ENCODE measurements around the gene DRC3. TPM values are rescaled to one million over a fixed set of nuclear protein-coding genes. Genes with fewer than 3 reads are reported as not detected.

DRC3 gene
- total RNA-seq, 1 experiment from 2014 or later: 2.4 TPM

DNA sequence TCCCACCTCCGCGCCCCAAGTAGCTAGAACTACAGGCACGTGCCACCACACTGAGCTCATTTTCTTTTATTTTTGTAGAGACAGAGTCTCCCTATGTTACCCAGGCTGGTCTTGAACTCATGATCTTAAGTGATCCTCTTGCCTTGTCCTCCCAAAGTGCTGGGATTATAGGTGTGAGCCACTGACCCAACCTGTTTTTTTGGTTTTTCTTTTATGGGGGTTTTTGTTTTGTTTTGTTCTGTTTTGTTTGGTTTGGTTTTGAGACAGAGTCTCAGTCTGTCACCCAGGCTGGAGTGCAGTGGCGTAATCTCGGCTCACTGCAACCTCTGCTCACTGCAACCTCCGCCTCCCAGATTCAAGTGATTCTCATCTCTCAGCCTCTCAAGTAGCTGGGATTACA lies 82.9 kb downstream of the DRC3 start:
- ChIA-PET POLR2A (no interaction called here), CTCF (no interaction called here), RAD21 (ENCODE audit: low non-redundant PET in 1 of 2, low total read pairs in 2 of 2, uncharacterized antibody in 2 of 2, unreplicated experiment in 2 of 2) (no interaction called here)
- Histone ChIP-seq H3K4me3 (replicated peaks in 1 of 2; ENCODE audit: low read depth in 1 of 2, low read length in 2 of 2) (no peak overlapping the region), H3K4me2 (ENCODE audit: low read length) (no peak overlapping the region), H4K20me1 (ENCODE audit: insufficient read depth) (no peaks in the 10 kb centered on the region), H3K27me3 (ENCODE audit: insufficient read depth, low read length) (no peaks in the 10 kb centered on the region), H3K36me3 (ENCODE audit: control insufficient read depth in 1 of 2, insufficient read depth in 2 of 2, low read length in 2 of 2) (peaks cover 13 to 14% of the 10 kb centered on the region in 2 experiments; a peak in 3 of 4 replicates), H3K79me2 (ENCODE audit: insufficient read depth, low read length) (no peaks in the 10 kb centered on the region), H3K9me3 (ENCODE audit: control insufficient read depth in 1 of 2, insufficient read depth in 1 of 2, low read depth in 1 of 2, low read length in 2 of 2) (no peaks in the 10 kb centered on the region), H3K9ac (ENCODE audit: low read length) (no peak overlapping the region), H2AFZ (ENCODE audit: low read depth, low read length, poor library complexity, severe bottlenecking) (no peak overlapping the region), H3K27ac (ENCODE audit: low read depth, low read length) (no peak overlapping the region), H3K4me1 (ENCODE audit: control insufficient read depth in 1 of 2, insufficient read depth in 2 of 2, low read length in 2 of 2) (no peaks in the 10 kb centered on the region), H3K9me2 (ENCODE audit: insufficient read depth) (no peaks in the 10 kb centered on the region)
- DNase-seq (ENCODE audit: low read depth, low spot score) (no peak), ATAC-seq (no peak)
- no peak for TF ChIP-seq TCF7L2 (IDR thresholded peaks at IDR 0.05; ENCODE audit: borderline replicate concordance, extremely low read depth, insufficient read depth, insufficient read length)
- TF ChIP-seq ELF1 (IDR thresholded peaks at IDR 0.05; ENCODE audit: borderline replicate concordance, low read depth): no peak
- TF ChIP-seq SP1 (IDR thresholded peaks at IDR 0.05; ENCODE audit: low read depth): no peak
- no peak for TF ChIP-seq MAX (IDR thresholded peaks at IDR 0.05)
- TF ChIP-seq CBX3 (IDR thresholded peaks at IDR 0.05; ENCODE audit: low read depth): no peak
- no peak for TF ChIP-seq EZH2 (IDR thresholded peaks at IDR 0.05)
- TF ChIP-seq SIN3A (IDR thresholded peaks at IDR 0.05; ENCODE audit: low read depth): no peak
- intact Hi-C loops (cut with micrococcal nuclease): no loop called here
- no TSS peak for BruUV-seq (replicated peaks)

DNA sequence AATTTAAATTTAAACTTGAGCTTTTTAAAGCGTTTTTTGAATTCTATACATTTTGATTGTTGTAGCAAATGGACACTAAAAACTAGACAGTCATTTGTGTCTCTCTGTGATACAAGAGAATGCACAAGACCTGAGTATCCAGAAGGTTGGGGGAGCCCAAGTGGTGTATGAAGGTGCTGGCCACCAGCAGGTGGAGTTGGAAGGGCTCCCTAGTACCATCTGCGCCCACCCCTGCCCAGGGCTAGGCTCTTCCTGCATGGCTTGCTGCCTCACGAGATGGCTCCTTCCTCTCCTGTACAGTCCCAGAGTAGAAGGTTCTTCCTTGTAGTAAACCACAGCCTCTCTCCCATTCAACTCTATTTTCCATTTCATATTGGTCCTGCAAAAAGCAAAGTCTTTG lies 83.6 kb downstream of the DRC3 start:
- Histone ChIP-seq H3K79me2 (ENCODE audit: insufficient read depth, low read length) (no peaks in the 10 kb centered on the region), H3K4me2 (ENCODE audit: low read length) (no peak overlapping the region), H3K27me3 (ENCODE audit: insufficient read depth, low read length) (no peaks in the 10 kb centered on the region), H4K20me1 (ENCODE audit: insufficient read depth) (no peaks in the 10 kb centered on the region), H3K9ac (ENCODE audit: low read length) (no peak overlapping the region), H3K4me1 (ENCODE audit: control insufficient read depth in 1 of 2, insufficient read depth in 2 of 2, low read length in 2 of 2) (no peaks in the 10 kb centered on the region), H3K36me3 (ENCODE audit: control insufficient read depth in 1 of 2, insufficient read depth in 2 of 2, low read length in 2 of 2) (peaks cover 13 to 14% of the 10 kb centered on the region in 2 experiments; a peak in 3 of 4 replicates), H2AFZ (ENCODE audit: low read depth, low read length, poor library complexity, severe bottlenecking) (no peak overlapping the region), H3K4me3 (replicated peaks in 1 of 2; ENCODE audit: low read depth in 1 of 2, low read length in 2 of 2) (no peak overlapping the region), H3K9me3 (ENCODE audit: control insufficient read depth in 1 of 2, insufficient read depth in 1 of 2, low read depth in 1 of 2, low read length in 2 of 2) (no peaks in the 10 kb centered on the region), H3K9me2 (ENCODE audit: insufficient read depth) (no peaks in the 10 kb centered on the region), H3K27ac (ENCODE audit: low read depth, low read length) (no peak overlapping the region)
- peak; percentile 74 for ATAC-seq
- CTCF ChIA-PET: no interaction called here
- intact Hi-C loops (cut with micrococcal nuclease): no loop called here
- RAD21 ChIA-PET (ENCODE audit: low non-redundant PET in 1 of 2, low total read pairs in 2 of 2, uncharacterized antibody in 2 of 2, unreplicated experiment in 2 of 2): no interaction called here
- POLR2A ChIA-PET: no interaction called here
- BruUV-seq (replicated peaks): no TSS peak
- no peak for TF ChIP-seq SP1 (IDR thresholded peaks at IDR 0.05; ENCODE audit: low read depth)
- no peak for TF ChIP-seq POLR2A (IDR thresholded peaks at IDR 0.05; ENCODE audit: borderline replicate concordance, extremely low read depth, insufficient read depth, insufficient read length)
- TF ChIP-seq EGR1 (IDR thresholded peaks at IDR 0.05; ENCODE audit: low read depth): no peak
- no peak for TF ChIP-seq SIN3A (IDR thresholded peaks at IDR 0.05; ENCODE audit: low read depth)
- TF ChIP-seq ELF1 (IDR thresholded peaks at IDR 0.05; ENCODE audit: borderline replicate concordance, low read depth): no peak
- TF ChIP-seq, protein P1, sequence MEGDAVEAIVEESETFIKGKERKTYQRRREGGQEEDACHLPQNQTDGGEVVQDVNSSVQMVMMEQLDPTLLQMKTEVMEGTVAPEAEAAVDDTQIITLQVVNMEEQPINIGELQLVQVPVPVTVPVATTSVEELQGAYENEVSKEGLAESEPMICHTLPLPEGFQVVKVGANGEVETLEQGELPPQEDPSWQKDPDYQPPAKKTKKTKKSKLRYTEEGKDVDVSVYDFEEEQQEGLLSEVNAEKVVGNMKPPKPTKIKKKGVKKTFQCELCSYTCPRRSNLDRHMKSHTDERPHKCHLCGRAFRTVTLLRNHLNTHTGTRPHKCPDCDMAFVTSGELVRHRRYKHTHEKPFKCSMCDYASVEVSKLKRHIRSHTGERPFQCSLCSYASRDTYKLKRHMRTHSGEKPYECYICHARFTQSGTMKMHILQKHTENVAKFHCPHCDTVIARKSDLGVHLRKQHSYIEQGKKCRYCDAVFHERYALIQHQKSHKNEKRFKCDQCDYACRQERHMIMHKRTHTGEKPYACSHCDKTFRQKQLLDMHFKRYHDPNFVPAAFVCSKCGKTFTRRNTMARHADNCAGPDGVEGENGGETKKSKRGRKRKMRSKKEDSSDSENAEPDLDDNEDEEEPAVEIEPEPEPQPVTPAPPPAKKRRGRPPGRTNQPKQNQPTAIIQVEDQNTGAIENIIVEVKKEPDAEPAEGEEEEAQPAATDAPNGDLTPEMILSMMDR (IDR thresholded peaks at IDR 0.05 in 2 of 3, conservative IDR thresholded peaks at IDR 0.05 in 1 of 3; ENCODE audit: borderline replicate concordance in 1 of 3, insufficient read depth in 1 of 3, low read depth in 2 of 3, low read length in 2 of 3): no peak
- TF ChIP-seq ZNF274 (IDR thresholded peaks at IDR 0.05; ENCODE audit: low read depth, low read length): no peak
- no peak for TF ChIP-seq EZH2phosphoT487 (IDR thresholded peaks at IDR 0.05; ENCODE audit: borderline replicate concordance)
- no peak for TF ChIP-seq JUND (IDR thresholded peaks at IDR 0.05)
- no peak for TF ChIP-seq MAX (IDR thresholded peaks at IDR 0.05)
- no peak for TF ChIP-seq ATF3 (IDR thresholded peaks at IDR 0.05)
- TF ChIP-seq SRF (IDR thresholded peaks at IDR 0.05; ENCODE audit: low read depth): no peak
- no peak for TF ChIP-seq ZBTB33 (IDR thresholded peaks at IDR 0.05; ENCODE audit: extremely low read depth, insufficient replicate concordance, low read length)
- TF ChIP-seq FOSL1 (IDR thresholded peaks at IDR 0.05; ENCODE audit: low read depth): no peak
- no peak for TF ChIP-seq EZH2 (IDR thresholded peaks at IDR 0.05)
- TF ChIP-seq TCF7L2 (IDR thresholded peaks at IDR 0.05; ENCODE audit: borderline replicate concordance, extremely low read depth, insufficient read depth, insufficient read length): no peak
- DNase-seq (ENCODE audit: low read depth, low spot score): no peak

Data from HCT116 (cell line).